Vagina (tissue), 2 donors: Measurements from ENCODE around the gene RALGPS2. TPM values are rescaled to one million over a fixed set of nuclear protein-coding genes. Genes with fewer than 3 reads are reported as not detected.

Experiments used
- DNase-seq, 2 donors: peaks; one replicate each; pipeline ENCODE4 v3.0.0-alpha.2; 2017; ENCODE audit errors: extremely low spot score in 2 of 2
- H3K27ac ChIP-seq: fragments of 200-600 bp; sonication (generic); one replicate; pipeline ENCODE4 v1.5.1; 2019
- H3K27me3 ChIP-seq: fragments of 200-600 bp; sonication (generic); one replicate; pipeline ENCODE4 v1.5.1; 2019
- H3K36me3 ChIP-seq, 2 donors: fragments of 200-600 bp; sonication (generic); one replicate each; pipeline ENCODE4 v1.5.1; 2017 to 2019
- H3K4me1 ChIP-seq: fragments of 200-600 bp; sonication (generic); one replicate; pipeline ENCODE4 v1.5.1; 2019
- H3K4me3 ChIP-seq, 2 donors: fragments of 200-600 bp; sonication (generic); 1 replicate in 1 of 2; 2 replicates in 1 of 2; pipeline ENCODE4 v1.5.1; 2016 to 2019
- H3K9me3 ChIP-seq: fragments of 200-600 bp; sonication (generic); one replicate; pipeline ENCODE4 v1.5.1; 2019
- CTCF ChIP-seq, 3 experiments: fragments of 450-650 bp in 2 of 3; fragments of 200-600 bp in 1 of 3; sonication (generic) in 1 of 3; IDR thresholded peaks; one replicate each; pipeline ENCODE4 v1.5.1; 2017 to 2019; ENCODE audit warnings: antibody characterized with exemption in 3 of 3, mild to moderate bottlenecking in 2 of 3, moderate library complexity in 2 of 3
- POLR2A ChIP-seq, 2 donors: fragments of 450-650 bp; IDR thresholded peaks; one replicate each; pipeline ENCODE4 v1.6.1; 2017; ENCODE audit warnings: antibody characterized with exemption in 2 of 2, mild to moderate bottlenecking in 2 of 2, moderate library complexity in 2 of 2
- POLR2AphosphoS5 ChIP-seq, 2 donors: sonication (generic); formaldehyde crosslinking; IDR thresholded peaks; one replicate each; pipeline ENCODE4 v1.9.0; 2017; ENCODE audit warnings: antibody characterized with exemption in 2 of 2, mild to moderate bottlenecking in 2 of 2, low read depth in 1 of 2; ENCODE audit not compliant: insufficient read depth in 1 of 2
- intact Hi-C: fragments of 100-400 bp; cut with DNase I; formaldehyde crosslinking; loops from one replicate; pipeline ENCODE4 v1.15.1; 2023
- microRNA-seq: library from miRNA; unstranded; fragments of <30 nt; microRNA quantifications from one replicate; pipeline ENCODE4, GENCODE V29; 2017; ENCODE audit warnings: borderline number of aligned reads, borderline replicate concordance
- small RNA-seq: library from RNA; depleted of rRNA; stranded (forward); fragments of <200 nt; gene quantifications from one replicate; pipeline ENCODE3, GENCODE V24; 2016
- total RNA-seq: library from RNA; depleted of rRNA; stranded (reverse); fragments of >200 nt; gene quantifications from one replicate; pipeline ENCODE4 v1.2.3, GENCODE V29; 2016

Gene RALGPS2
- total RNA-seq, 1 donor from 2014 or later = 20.4 TPM

GRCh38 chr1:178964469-178965330, 239.7 kb downstream of the RALGPS2 start:
- H3K4me1 ChIP-seq = no peaks in the 10 kb centered on the region
- no peaks in the 10 kb centered on the region for H3K27me3 ChIP-seq
- no peak for TF ChIP-seq POLR2A (IDR thresholded peaks at IDR 0.05)
- TF ChIP-seq POLR2AphosphoS5 (IDR thresholded peaks at IDR 0.05; ENCODE audit: insufficient read depth in 1 of 2, low read depth in 1 of 2) = no peak
- no peak for TF ChIP-seq CTCF (IDR thresholded peaks at IDR 0.05)
- no peak for DNase-seq
- intact Hi-C loops = no loop called here
- no peaks in the 10 kb centered on the region for H3K9me3 ChIP-seq
- H3K36me3 ChIP-seq = no peaks in the 10 kb centered on the region
- no peak overlapping the region for H3K27ac ChIP-seq
- H3K4me3 ChIP-seq = no peak overlapping the region

GRCh38 chr1:178966312-178966711, 241.3 kb downstream of the RALGPS2 start:
- Histone ChIP-seq H3K4me3 (no peak overlapping the region), H3K27me3 (no peaks in the 10 kb centered on the region), H3K36me3 (no peaks in the 10 kb centered on the region), H3K27ac (no peak overlapping the region), H3K4me1 (no peaks in the 10 kb centered on the region), H3K9me3 (no peaks in the 10 kb centered on the region)
- intact Hi-C loops = no loop called here
- DNase-seq = no peak
- TF ChIP-seq POLR2AphosphoS5 (IDR thresholded peaks at IDR 0.05; ENCODE audit: insufficient read depth in 1 of 2, low read depth in 1 of 2) (no peak), POLR2A (IDR thresholded peaks at IDR 0.05) (no peak), CTCF (IDR thresholded peaks at IDR 0.05) (no peak)

GRCh38 chr1:178969226-178969987, 244.4 kb downstream of the RALGPS2 start:
- no peak overlapping the region for H3K4me3 ChIP-seq
- no peaks in the 10 kb centered on the region for H3K9me3 ChIP-seq
- no peaks in the 10 kb centered on the region for H3K4me1 ChIP-seq
- intact Hi-C loops = no loop called here
- H3K27ac ChIP-seq = no peak overlapping the region
- TF ChIP-seq POLR2AphosphoS5 (IDR thresholded peaks at IDR 0.05; ENCODE audit: insufficient read depth in 1 of 2, low read depth in 1 of 2) = no peak
- TF ChIP-seq POLR2A (IDR thresholded peaks at IDR 0.05) = no peak
- TF ChIP-seq CTCF (IDR thresholded peaks at IDR 0.05) = no peak
- no peak for DNase-seq
- no peaks in the 10 kb centered on the region for H3K27me3 ChIP-seq
- no peaks in the 10 kb centered on the region for H3K36me3 ChIP-seq

GRCh38 chr1:178970184-178970583, 245.1 kb downstream of the RALGPS2 start:
- no peak for DNase-seq
- TF ChIP-seq POLR2A (IDR thresholded peaks at IDR 0.05) = no peak
- TF ChIP-seq POLR2AphosphoS5 (IDR thresholded peaks at IDR 0.05; ENCODE audit: insufficient read depth in 1 of 2, low read depth in 1 of 2) = no peak
- TF ChIP-seq CTCF (IDR thresholded peaks at IDR 0.05) = no peak

More at GRCh38 chr1:178970184-178970583, 245.1 kb downstream of the RALGPS2 start:
- intact Hi-C loops = no loop called here
- no peaks in the 10 kb centered on the region for H3K4me1 ChIP-seq
- H3K4me3 ChIP-seq = no peak overlapping the region
- H3K27me3 ChIP-seq = no peaks in the 10 kb centered on the region
- no peaks in the 10 kb centered on the region for H3K36me3 ChIP-seq
- H3K27ac ChIP-seq = no peak overlapping the region
- no peaks in the 10 kb centered on the region for H3K9me3 ChIP-seq

Small RNA genes lying within 50 kb of the gene (microRNA-seq; reads per million reads assigned to microRNA genes)
- not detected for gene MIR4424

Small RNA genes lying within 50 kb of the gene (small RNA-seq; reads per million reads assigned to genes)
- gene MIR4424 = not detected
- gene RF00092 = not detected

Other genes with a start within 250 kb of the RALGPS2 start
- not detected for gene CLEC20A, start 228.3 kb upstream of the RALGPS2 start, total RNA-seq
- gene TEX35, start 212.1 kb upstream of the RALGPS2 start, total RNA-seq = not detected
- 19.4 TPM for gene ANGPTL1, start 145.8 kb downstream of the RALGPS2 start, total RNA-seq